Trophoblast cell (in vitro differentiated cells and primary cell): ENCODE measurements around the gene STX16.

Experiments used
- DNase-seq, 2 donors: peaks; one replicate each; pipeline ENCODE4 v3.0.0-alpha.2; 2016
- H2AFZ ChIP-seq: 2 replicates; pipeline ENCODE4 v1.6.1; 2013; ENCODE audit warnings: low read length, moderate library complexity, mild to moderate bottlenecking; ENCODE audit not compliant: insufficient read depth, poor library complexity
- H2AK5ac ChIP-seq: 2 replicates; pipeline ENCODE4 v1.6.1; 2013; ENCODE audit warnings: mild to moderate bottlenecking, low read length
- H2BK120ac ChIP-seq: 2 replicates; pipeline ENCODE4 v1.6.1; 2013; ENCODE audit warnings: low read length, mild to moderate bottlenecking, moderate library complexity; ENCODE audit not compliant: insufficient read depth, poor library complexity
- H2BK12ac ChIP-seq: 2 replicates; pipeline ENCODE4 v1.6.1; 2013; ENCODE audit warnings: mild to moderate bottlenecking, low read length, moderate library complexity
- H2BK5ac ChIP-seq: 2 replicates; pipeline ENCODE4 v1.6.1; 2013; ENCODE audit warnings: low read length, low read depth, moderate library complexity, mild to moderate bottlenecking; ENCODE audit not compliant: poor library complexity
- H3K14ac ChIP-seq: 2 replicates; pipeline ENCODE4 v1.6.1; 2013; ENCODE audit warnings: mild to moderate bottlenecking, low read length
- H3K18ac ChIP-seq: 2 replicates; pipeline ENCODE4 v1.6.1; 2013; ENCODE audit warnings: mild to moderate bottlenecking, low read length
- H3K23ac ChIP-seq: 2 replicates; pipeline ENCODE4 v1.6.1; 2013; ENCODE audit warnings: low read length
- H3K27ac ChIP-seq: 2 replicates; pipeline ENCODE4 v1.5.1; 2013; ENCODE audit warnings: low read depth, mild to moderate bottlenecking, inconsistent platforms, low read length, moderate library complexity
- H3K27me3 ChIP-seq: 2 replicates; pipeline ENCODE4 v1.6.1; 2013; ENCODE audit warnings: inconsistent platforms, mild to moderate bottlenecking, low read length, moderate library complexity; ENCODE audit not compliant: insufficient read depth
- H3K36me3 ChIP-seq, 2 experiments: 1 replicate in 1 of 2; 2 replicates in 1 of 2; pipeline ENCODE4 v1.6.1; 2013; ENCODE audit warnings: low read length in 2 of 2, mild to moderate bottlenecking in 2 of 2, moderate library complexity in 1 of 2; ENCODE audit not compliant: insufficient read depth in 2 of 2, control insufficient read depth in 1 of 2
- H3K4ac ChIP-seq: 2 replicates; pipeline ENCODE4 v1.6.1; 2013; ENCODE audit warnings: low read depth, mild to moderate bottlenecking, low read length, moderate library complexity
- H3K4me1 ChIP-seq, 2 experiments: 1 replicate in 1 of 2; 2 replicates in 1 of 2; pipeline ENCODE4 v1.6.1; 2013; ENCODE audit warnings: low read length in 2 of 2, mild to moderate bottlenecking in 2 of 2, moderate library complexity in 1 of 2; ENCODE audit not compliant: insufficient read depth in 2 of 2, control insufficient read depth in 1 of 2
- H3K4me2 ChIP-seq: 2 replicates; pipeline ENCODE4 v1.6.1; 2013; ENCODE audit warnings: inconsistent platforms, mild to moderate bottlenecking, low read length, moderate library complexity
- H3K4me3 ChIP-seq: 2 replicates; pipeline ENCODE4 v1.5.1; 2013; ENCODE audit warnings: mild to moderate bottlenecking, low read depth, low read length, inconsistent platforms
- H3K79me1 ChIP-seq: one replicate; pipeline ENCODE4 v1.6.1; 2013; ENCODE audit warnings: low read length
- H3K79me2 ChIP-seq: 2 replicates; pipeline ENCODE4 v1.6.1; 2013; ENCODE audit warnings: low read length, mild to moderate bottlenecking; ENCODE audit not compliant: control insufficient read depth, insufficient read depth, poor library complexity
- H3K9ac ChIP-seq: 2 replicates; pipeline ENCODE4 v1.6.1; 2013; ENCODE audit warnings: mild to moderate bottlenecking, low read length
- H3K9me3 ChIP-seq: 2 replicates; pipeline ENCODE4 v1.6.1; 2013; ENCODE audit warnings: low read depth, mild to moderate bottlenecking, control low read depth, inconsistent platforms, low read length; ENCODE audit not compliant: insufficient read depth
- H4K12ac ChIP-seq: 2 replicates; pipeline ENCODE4 v1.6.1; 2013; ENCODE audit warnings: low read depth, mild to moderate bottlenecking, low read length, moderate library complexity
- H4K8ac ChIP-seq: 2 replicates; pipeline ENCODE4 v1.6.1; 2013; ENCODE audit warnings: low read depth, mild to moderate bottlenecking, low read length, moderate library complexity
- H4K91ac ChIP-seq: one replicate; pipeline ENCODE4 v1.6.1; 2013; ENCODE audit warnings: low read depth, mild to moderate bottlenecking, low read length, moderate library complexity
- WGBS: extraction: QIAGEN DNeasy Blood & Tissue Kit; methylation state at CpG from one replicate; pipeline ENCODE4 v1.1.7; 2013; ENCODE audit warnings: missing lambda C conversion rate; ENCODE audit not compliant: insufficient read length, insufficient coverage; ENCODE audit errors: extremely low coverage; 5-methylcytosine and 5-hydroxymethylcytosine counted together

Gene STX16

GRCh38 chr20:58669287-58670006 lies 18.4 kb downstream of the STX16 start:
- H3K27me3 ChIP-seq = no peaks in the 10 kb centered on the region
- H3K36me3 ChIP-seq = peaks cover 22 to 37% of the 10 kb centered on the region in 2 experiments
- no peaks in the 10 kb centered on the region for H3K79me1 ChIP-seq
- no peak overlapping the region for H3K4me2 ChIP-seq
- H2AK5ac ChIP-seq = no peak overlapping the region
- no peak overlapping the region for H3K4me3 ChIP-seq
- no peak overlapping the region for H4K8ac ChIP-seq
- no peak for DNase-seq
- H3K23ac ChIP-seq = no peak overlapping the region
- H2BK120ac ChIP-seq = no peak overlapping the region
- WGBS = no CpG with 5 or more reads among the region's 16 CpGs
- peak overlapping the region; percentile 44 for H3K4ac ChIP-seq
- no peaks in the 10 kb centered on the region for H3K9me3 ChIP-seq
- H3K4me1 ChIP-seq = no peaks in the 10 kb centered on the region
- H2AFZ ChIP-seq = no peak overlapping the region
- H3K9ac ChIP-seq = no peak overlapping the region
- H3K27ac ChIP-seq = no peak overlapping the region
- H4K12ac ChIP-seq = no peak overlapping the region
- H3K79me2 ChIP-seq = no peaks in the 10 kb centered on the region
- H2BK5ac ChIP-seq = no peak overlapping the region
- H3K14ac ChIP-seq = no peak overlapping the region
- no peak overlapping the region for H3K18ac ChIP-seq
- H2BK12ac ChIP-seq = no peak overlapping the region
- H4K91ac ChIP-seq = no peak overlapping the region

- no peak overlapping the region for H3K4ac ChIP-seq
- no peak overlapping the region for H2AK5ac ChIP-seq
- DNase-seq = peak in 1 of 2 donors; percentile 92
- no peak overlapping the region for H4K8ac ChIP-seq
- H3K79me2 ChIP-seq = no peaks in the 10 kb centered on the region
- H3K4me2 ChIP-seq = no peak overlapping the region
- no peak overlapping the region for H4K12ac ChIP-seq
- no peak overlapping the region for H4K91ac ChIP-seq
- no peak overlapping the region for H3K18ac ChIP-seq
- no peak overlapping the region for H2BK5ac ChIP-seq
- no peak overlapping the region for H3K9ac ChIP-seq
- H3K14ac ChIP-seq = no peak overlapping the region
- no peaks in the 10 kb centered on the region for H3K27me3 ChIP-seq
- H3K36me3 ChIP-seq = peaks cover 25 to 38% of the 10 kb centered on the region in 2 experiments
- no peaks in the 10 kb centered on the region for H3K4me1 ChIP-seq
- H3K27ac ChIP-seq = no peak overlapping the region
- no peaks in the 10 kb centered on the region for H3K9me3 ChIP-seq
- H3K23ac ChIP-seq = no peak overlapping the region
- no peaks in the 10 kb centered on the region for H3K79me1 ChIP-seq
- no peak overlapping the region for H2BK12ac ChIP-seq
- no CpG with 5 or more reads among the region's 1 CpG for WGBS
- H2BK120ac ChIP-seq = no peak overlapping the region
- no peak overlapping the region for H2AFZ ChIP-seq
- H3K4me3 ChIP-seq = no peak overlapping the region
These were observed 19.0 kb downstream of the STX16 start for GRCh38 chr20:58670102-58670501.

DNA sequence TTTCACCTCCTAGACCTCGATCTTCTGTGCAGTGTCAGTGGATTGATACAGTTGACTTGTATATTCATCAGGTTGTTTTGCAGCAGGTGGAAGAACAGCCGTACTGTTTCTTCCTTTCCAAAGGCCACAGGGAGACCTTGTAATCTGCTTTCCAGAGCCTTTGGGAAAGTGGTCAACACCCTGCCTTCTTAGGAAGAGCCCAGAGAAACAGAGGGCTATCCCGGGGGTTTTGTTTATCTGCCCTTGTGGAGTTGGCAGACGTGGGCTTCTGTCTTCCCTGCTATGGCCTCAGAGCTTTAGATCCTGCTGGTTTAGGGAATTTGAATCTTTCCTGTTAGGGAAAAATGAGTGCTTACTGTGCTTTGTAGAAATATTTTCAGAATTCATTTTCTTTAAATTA lies 19.6 kb downstream of the STX16 start:
- WGBS = no CpG with 5 or more reads among the region's 4 CpGs
- Histone ChIP-seq H2BK120ac (no peak overlapping the region), H3K23ac (no peak overlapping the region), H3K4ac (no peak overlapping the region), H3K14ac (no peak overlapping the region), H3K36me3 (peaks cover 30 to 42% of the 10 kb centered on the region in 2 experiments), H3K4me3 (no peak overlapping the region), H4K91ac (no peak overlapping the region), H3K4me1 (no peaks in the 10 kb centered on the region), H3K9ac (no peak overlapping the region), H3K18ac (no peak overlapping the region), H2AFZ (no peak overlapping the region), H2BK12ac (no peak overlapping the region), H3K79me2 (no peaks in the 10 kb centered on the region), H2AK5ac (no peak overlapping the region), H3K79me1 (no peaks in the 10 kb centered on the region), H3K9me3 (no peaks in the 10 kb centered on the region), H2BK5ac (no peak overlapping the region), H3K4me2 (no peak overlapping the region), H4K8ac (no peak overlapping the region), H4K12ac (no peak overlapping the region), H3K27ac (no peak overlapping the region), H3K27me3 (no peaks in the 10 kb centered on the region)
- DNase-seq = no peak

DNA sequence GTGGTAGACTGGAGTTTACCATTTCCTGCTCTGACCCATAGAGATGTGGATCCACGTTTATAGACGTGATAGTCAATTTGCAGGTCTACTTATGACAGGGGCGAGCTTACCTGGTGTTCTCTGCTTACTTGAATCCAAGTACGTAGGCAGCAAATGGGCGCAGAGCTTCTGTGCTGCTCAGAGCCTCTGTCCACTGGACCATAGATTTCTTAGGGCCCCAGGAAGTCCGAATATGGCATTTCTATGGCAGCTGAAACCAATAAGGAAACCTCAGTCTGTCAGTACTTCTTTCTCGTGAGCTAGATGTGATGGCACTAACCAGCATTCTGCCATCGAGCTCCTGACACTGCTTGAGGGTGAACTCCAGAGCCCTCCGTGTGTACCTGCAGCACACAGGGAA lies 22.0 kb downstream of the STX16 start:
- Histone ChIP-seq H3K4me1 (no peaks in the 10 kb centered on the region), H3K79me2 (no peaks in the 10 kb centered on the region), H2AFZ (no peak overlapping the region), H4K12ac (no peak overlapping the region), H2BK120ac (no peak overlapping the region), H3K9ac (no peak overlapping the region), H4K91ac (no peak overlapping the region), H2AK5ac (no peak overlapping the region), H3K4me2 (no peak overlapping the region), H2BK12ac (no peak overlapping the region), H3K23ac (no peak overlapping the region), H3K18ac (no peak overlapping the region), H3K4ac (no peak overlapping the region), H3K14ac (no peak overlapping the region), H4K8ac (no peak overlapping the region), H3K27me3 (no peaks in the 10 kb centered on the region), H2BK5ac (no peak overlapping the region), H3K36me3 (peaks cover 31 to 48% of the 10 kb centered on the region in 2 experiments), H3K27ac (no peak overlapping the region), H3K79me1 (no peaks in the 10 kb centered on the region), H3K4me3 (no peak overlapping the region), H3K9me3 (no peaks in the 10 kb centered on the region)
- no peak for DNase-seq
- WGBS = no CpG with 5 or more reads among the region's 9 CpGs
